H1 (cell line): ENCODE measurements around the gene CCDC102A. TPM values are rescaled to one million over a fixed set of nuclear protein-coding genes. Genes with fewer than 3 reads are reported as not detected.

Experiments
- CTCF ChIA-PET: fragments of 300-600 bp; sonication (Branson Sonifier 250); formaldehyde crosslinking; loops from one replicate; lab custom pipeline; 2021; ENCODE audit not compliant: partially characterized antibody; lab: Charles Lee
- POLR2A ChIA-PET: fragments of 300-600 bp; sonication (Branson Sonifier 250); formaldehyde crosslinking; loops from one replicate; lab custom pipeline; 2021; ENCODE audit warnings: inconsistent platforms; ENCODE audit not compliant: partially characterized antibody; lab: Charles Lee
- DNase-seq, 2 experiments: peaks; one replicate each; pipeline versions ENCODE4 v3.0.0 to v3.0.0-alpha.2; 2010 to 2022; ENCODE audit warnings: low spot score in 2 of 2, low read depth in 1 of 2, mixed read lengths in 1 of 2
- FAIRE-seq: peaks from 2 replicates; lab custom pipeline; 2011; peaks lifted over from hg19 to GRCh38; lab: Jason Lieb, UNC
- H2AFZ ChIP-seq: 2 replicates; pipeline ENCODE4 v1.8.1; 2012; ENCODE audit warnings: low read length, inconsistent platforms
- H2AK5ac ChIP-seq: 2 replicates; pipeline ENCODE4 v1.6.1; 2013; ENCODE audit warnings: low read depth, low read length
- H2BK120ac ChIP-seq: replicated peaks from 2 replicates; pipeline ENCODE3; 2013; ENCODE audit warnings: low read depth, low read length, inconsistent platforms
- H2BK12ac ChIP-seq: 2 replicates; pipeline ENCODE4 v1.6.1; 2013; ENCODE audit warnings: low read depth, low read length
- H2BK15ac ChIP-seq: 2 replicates; pipeline ENCODE4 v1.6.1; 2013; ENCODE audit warnings: low read length
- H2BK20ac ChIP-seq: 2 replicates; pipeline ENCODE4 v1.6.1; 2013; ENCODE audit warnings: low read length
- H2BK5ac ChIP-seq: 2 replicates; pipeline ENCODE4 v1.6.1; 2013; ENCODE audit warnings: low read depth, low read length
- H3K14ac ChIP-seq: 2 replicates; pipeline ENCODE4 v1.6.1; 2013; ENCODE audit warnings: inconsistent platforms; ENCODE audit not compliant: insufficient read length
- H3K18ac ChIP-seq: 2 replicates; pipeline ENCODE4 v1.6.1; 2013; ENCODE audit warnings: low read length; ENCODE audit errors: extremely low read depth
- H3K23ac ChIP-seq: 2 replicates; pipeline ENCODE4 v1.6.1; 2013; ENCODE audit warnings: inconsistent platforms; ENCODE audit not compliant: insufficient read length
- H3K23me2 ChIP-seq: 2 replicates; pipeline ENCODE4 v1.6.1; 2013; ENCODE audit warnings: low read depth, low read length
- H3K27ac ChIP-seq: 2 replicates; pipeline ENCODE4 v1.6.1; 2011; ENCODE audit warnings: low read depth, low read length, inconsistent platforms
- H3K27me3 ChIP-seq, 4 experiments: replicated peaks in 1 of 4; 1 replicate in 1 of 4; 2 replicates in 3 of 4; pipeline versions ENCODE4 v1.6.1 to v1.8.1; 2011 to 2013; ENCODE audit warnings: low read length in 3 of 4, mild to moderate bottlenecking in 3 of 4, inconsistent platforms in 2 of 4, mixed read lengths in 2 of 4, moderate library complexity in 1 of 4; ENCODE audit not compliant: control insufficient read depth in 3 of 4, insufficient read depth in 3 of 4; ENCODE audit errors: extremely low read depth in 1 of 4
- H3K36me3 ChIP-seq, 4 experiments: 2 replicates each; pipeline versions ENCODE4 v1.6.1 to v1.8.1; 2011 to 2013; ENCODE audit warnings: mild to moderate bottlenecking in 4 of 4, low read length in 3 of 4, moderate library complexity in 2 of 4, control low read depth in 1 of 4, inconsistent platforms in 1 of 4; ENCODE audit not compliant: insufficient read depth in 4 of 4, control insufficient read depth in 2 of 4
- H3K4ac ChIP-seq: replicated peaks from 2 replicates; pipeline ENCODE3; 2013; ENCODE audit warnings: low read length, low read depth, mixed read lengths, inconsistent platforms; ENCODE audit not compliant: insufficient read length
- H3K4me1 ChIP-seq, 4 experiments: replicated peaks in 1 of 4; 1 replicate in 1 of 4; 2 replicates in 3 of 4; pipeline versions ENCODE4 v1.6.1 to v1.8.1; 2011 to 2013; ENCODE audit warnings: low read length in 3 of 4, inconsistent platforms in 2 of 4, mixed read lengths in 1 of 4; ENCODE audit not compliant: insufficient read depth in 4 of 4, control insufficient read depth in 3 of 4
- H3K4me2 ChIP-seq, 2 experiments: 2 replicates each; pipeline versions ENCODE4 v1.6.1 to v1.8.1; 2011 to 2013; ENCODE audit warnings: low read depth in 2 of 2, low read length in 2 of 2, control low read depth in 1 of 2, inconsistent platforms in 1 of 2, mild to moderate bottlenecking in 1 of 2; ENCODE audit not compliant: insufficient read depth in 1 of 2
- H3K4me3 ChIP-seq, 4 experiments: fragments of 200-600, 300-600 bp in 1 of 4; sonication (generic), shearing (Covaris generic), sonication (Bioruptor Twin) in 1 of 4; 2 replicates each; pipeline versions ENCODE4 v1.5.1 to v1.8.1; 2011 to 2016; ENCODE audit warnings: low read length in 4 of 4, low read depth in 3 of 4, control low read depth in 2 of 4, inconsistent platforms in 2 of 4, mild to moderate bottlenecking in 2 of 4, mixed read lengths in 1 of 4, moderate library complexity in 1 of 4; ENCODE audit not compliant: insufficient read depth in 2 of 4; ENCODE audit errors: extremely low read depth in 1 of 4
- H3K56ac ChIP-seq: replicated peaks from 2 replicates; pipeline ENCODE3; 2013; ENCODE audit warnings: low read depth, mild to moderate bottlenecking, mixed read lengths, low read length, inconsistent platforms; ENCODE audit not compliant: insufficient read length
- H3K79me1 ChIP-seq: 2 replicates; pipeline ENCODE4 v1.6.1; 2013; ENCODE audit warnings: low read depth, low read length, control low read depth
- H3K79me2 ChIP-seq, 2 experiments: 2 replicates each; pipeline versions ENCODE4 v1.6.1 to v1.8.1; 2012 to 2013; ENCODE audit warnings: low read length in 2 of 2, mild to moderate bottlenecking in 2 of 2, inconsistent platforms in 1 of 2; ENCODE audit not compliant: insufficient read depth in 2 of 2, control insufficient read depth in 1 of 2
- H3K9ac ChIP-seq, 4 experiments: replicated peaks in 1 of 4; 1 replicate in 1 of 4; 2 replicates in 3 of 4; pipeline versions ENCODE4 v1.6.1 to v1.8.1; 2011 to 2013; ENCODE audit warnings: low read depth in 3 of 4, low read length in 3 of 4, control low read depth in 2 of 4, mild to moderate bottlenecking in 2 of 4, moderate library complexity in 2 of 4, inconsistent platforms in 1 of 4; ENCODE audit errors: extremely low read depth in 1 of 4
- H3K9me3 ChIP-seq, 2 experiments: 2 replicates each; pipeline versions ENCODE4 v1.6.1 to v1.8.1; 2012 to 2013; ENCODE audit warnings: mild to moderate bottlenecking in 2 of 2, moderate library complexity in 2 of 2, control low read depth in 1 of 2, inconsistent platforms in 1 of 2, low read depth in 1 of 2, low read length in 1 of 2, mixed read lengths in 1 of 2; ENCODE audit not compliant: insufficient read depth in 2 of 2
- H4K20me1 ChIP-seq, 2 experiments: replicated peaks in 1 of 2; 2 replicates each; pipeline versions ENCODE3 to v1.8.1; 2011 to 2013; ENCODE audit warnings: inconsistent platforms in 2 of 2, low read length in 2 of 2, mild to moderate bottlenecking in 1 of 2; ENCODE audit not compliant: insufficient read depth in 2 of 2, control insufficient read depth in 1 of 2
- H4K5ac ChIP-seq: 2 replicates; pipeline ENCODE4 v1.6.1; 2013; ENCODE audit warnings: low read length, low read depth, mixed read lengths, inconsistent platforms; ENCODE audit not compliant: insufficient read length
- H4K8ac ChIP-seq: 2 replicates; pipeline ENCODE4 v1.8.0; 2013; ENCODE audit warnings: mild to moderate bottlenecking, moderate library complexity, low read length, inconsistent platforms; ENCODE audit not compliant: insufficient read depth; ENCODE audit errors: extremely low read depth
- H4K91ac ChIP-seq: replicated peaks from 2 replicates; pipeline ENCODE3; 2013; ENCODE audit warnings: low read length, mixed read lengths, inconsistent platforms; ENCODE audit not compliant: insufficient read length
- CBX8 ChIP-seq: fragments of 300-800, 300-1000 bp; sonication (generic); IDR thresholded peaks from 2 replicates; pipeline ENCODE4 v1.7.1; 2016; ENCODE audit warnings: low read depth, low read length, borderline replicate concordance
- CEBPB ChIP-seq: IDR thresholded peaks from 2 replicates; pipeline ENCODE4 v1.6.1; 2012; ENCODE audit warnings: low read depth, low read length
- CHD1 ChIP-seq: IDR thresholded peaks from 2 replicates; pipeline ENCODE4 v1.6.1; 2012; ENCODE audit warnings: low read depth, low read length, improper control_type of control experiment
- CHD2 ChIP-seq: IDR thresholded peaks from 2 replicates; pipeline ENCODE4 v1.6.1; 2012; ENCODE audit warnings: low read length, improper control_type of control experiment
- JUND ChIP-seq: IDR thresholded peaks from 2 replicates; pipeline ENCODE4 v1.6.1; 2011; ENCODE audit warnings: mild to moderate bottlenecking, improper control_type of control experiment, low read length
- MAX ChIP-seq: IDR thresholded peaks from 2 replicates; pipeline ENCODE4 v1.6.1; 2012; ENCODE audit warnings: inconsistent platforms
- PHF8 ChIP-seq: fragments of 200-600 bp; sonication (generic); conservative IDR thresholded peaks from 2 replicates; pipeline ENCODE4 v1.7.1; 2012; ENCODE audit warnings: low read depth, mild to moderate bottlenecking, inconsistent platforms, low read length, moderate library complexity
- POU5F1 ChIP-seq: IDR thresholded peaks from 2 replicates; pipeline ENCODE4 v1.6.1; 2011; ENCODE audit warnings: low read depth, mild to moderate bottlenecking, low read length, moderate library complexity
- RFX5 ChIP-seq: IDR thresholded peaks from 2 replicates; pipeline ENCODE4 v1.6.1; 2011; ENCODE audit warnings: low read depth, low read length, improper control_type of control experiment, borderline replicate concordance
- SIN3A ChIP-seq, 2 experiments: IDR thresholded peaks in 1 of 2; conservative IDR thresholded peaks in 1 of 2; 2 replicates each; pipeline ENCODE4 v1.6.1; 2011 to 2012; ENCODE audit warnings: low read length in 2 of 2, improper control_type of control experiment in 1 of 2, low read depth in 1 of 2, mild to moderate bottlenecking in 1 of 2
- SP4 ChIP-seq: IDR thresholded peaks from 2 replicates; pipeline ENCODE4 v1.6.1; 2012; ENCODE audit warnings: low read length, inconsistent platforms
- TAF7 ChIP-seq: optimal IDR thresholded peaks from 2 replicates; pipeline ENCODE3; 2011; ENCODE audit warnings: low read depth, mild to moderate bottlenecking, inconsistent platforms, low read length, moderate library complexity, borderline replicate concordance
- USF2 ChIP-seq: IDR thresholded peaks from 2 replicates; pipeline ENCODE4 v1.6.1; 2011; ENCODE audit warnings: low read length, improper control_type of control experiment
- WGBS, 2 experiments: shearing (Covaris generic) in 1 of 2; methylation state at CpG; one replicate each; pipeline versions ENCODE4 v1.1.6 to v1.1.7; 2013 to 2015; ENCODE audit warnings: low lambda C conversion rate in 2 of 2, mixed read lengths in 2 of 2, inconsistent platforms in 1 of 2, low coverage in 1 of 2, missing lambda C conversion rate in 1 of 2; ENCODE audit not compliant: insufficient replicate concordance in 2 of 2, insufficient coverage in 1 of 2, insufficient read length in 1 of 2; ENCODE audit errors: extremely low coverage in 1 of 2, missing lambda C conversion rate in 1 of 2; 5-methylcytosine and 5-hydroxymethylcytosine counted together
- polyA plus RNA-seq, 7 experiments: library from polyadenylated mRNA; depleted of rRNA in 3 of 7; stranded (reverse) in 5 of 7; unstranded in 2 of 7; fragments of >200 nt in 5 of 7; fragments of 200-250 nt in 2 of 7; gene quantifications; 1 replicate in 5 of 7; 2 replicates in 1 of 7; 4 replicates in 1 of 7; pipeline versions ENCODE4 v1.2.1 to v1.2.3, GENCODE V29; 2011 to 2013; ENCODE audit warnings: missing spikeins in 2 of 7, mixed read lengths in 2 of 7
- total RNA-seq: library from RNA; stranded (reverse); fragmentation: NEBNext Ultra II Directional; extraction: Animal tissue kit (Norgen Biotek cat#: 25700); gene quantifications from 2 replicates; pipeline ENCODE4 v1.2.1, GENCODE V29; 2021

CCDC102A gene
- total and polyA plus RNA-seq, 2 of the 8 experiments (the other 6 are each of a cell fraction or from before 2014, with no cell fraction given), result 4.0 to 7.5 TPM

- Histone ChIP-seq H3K4ac (no peak overlapping the region), H3K18ac (no peak overlapping the region), H3K4me3 (no peak overlapping the region), H3K9me3 (no peaks in the 10 kb centered on the region), H3K14ac (no peak overlapping the region), H2BK15ac (no peak overlapping the region), H4K20me1 (no peaks in the 10 kb centered on the region), H2BK20ac (no peak overlapping the region), H3K79me1 (no peaks in the 10 kb centered on the region; the same call in 1 of the 2 replicates), H3K23me2 (peaks cover 2% of the 10 kb centered on the region; the same call in 1 of the 2 replicates), H4K91ac (no peak overlapping the region), H3K36me3 (no peaks in the 10 kb centered on the region), H2BK120ac (no peak overlapping the region), H2BK12ac (no peak overlapping the region), H3K56ac (no peak overlapping the region), H3K23ac (no peak overlapping the region), H3K27me3 (no peaks in the 10 kb centered on the region), H3K27ac (no peak overlapping the region), H4K8ac (no peak overlapping the region), H3K4me2 (no peak overlapping the region), H3K79me2 (no peaks in the 10 kb centered on the region), H4K5ac (no peak overlapping the region), H2AK5ac (no peak overlapping the region), H3K9ac (no peak overlapping the region), H2BK5ac (no peak overlapping the region), H3K4me1 (peaks cover 0 to 5% (median 0%) of the 10 kb centered on the region in 4 experiments; a peak in 3 of 7 replicates), H2AFZ (no peak overlapping the region)
- 92% methylated on average over 7 of the region's 7 CpGs; no CpG with 5 or more reads in 1 of the 2 experiments for WGBS, 2 experiments
- POLR2A ChIA-PET, result interaction anchor here (0.6 to 1.9 kb wide), 2 partner anchors 9 to 14 kb away, joined by 3 to 5 read pairs; no protein-coding TSS in a partner anchor
- CTCF ChIA-PET, result interaction anchor here (0.7 to 3.7 kb wide), 6 partner anchors 14 to 85 kb away, joined by 3 to 11 read pairs (median 5); no protein-coding TSS in a partner anchor
- no peak for DNase-seq
- no peak for FAIRE-seq
- TF ChIP-seq MAX (no peak), USF2 (no peak), CBX8 (no peak), SP4 (no peak), PHF8 (no peak), JUND (no peak), CEBPB (no peak), CHD1 (no peak), SIN3A (conservative IDR thresholded peaks at IDR 0.05 in 1 of 2, IDR thresholded peaks at IDR 0.05 in 1 of 2; ENCODE audit: low read depth in 1 of 2, low read length in 2 of 2) (no peak), RFX5 (no peak), TAF7 (no peak), POU5F1 (no peak), CHD2 (no peak)
Measured at GRCh38 chr16:57501492-57501891, 34.9 kb downstream of the CCDC102A start.
